K562 (cell line): Measurements from ENCODE around the gene PRKRIP1. TPM values are rescaled to one million over a fixed set of nuclear protein-coding genes. Genes with fewer than 3 reads are reported as not detected.
A peak's percentile ranks its signal among the peaks of the same experiment; 100 is the strongest.

Experiments used
- ATAC-seq: fragments of 200-7000 bp; cut with Tn5 transposase; 3 replicates; pipeline ENCODE4 v1.9.1; 2020; ENCODE audit warnings: moderate library complexity
- BruUV-seq: library from RNA; stranded (reverse); fragments of 400-500 nt; replicated peaks from 2 replicates; lab custom pipeline; 2021; lab: Mats Ljungman, UMichigan
- CTCF ChIA-PET: fragments of 300-600 bp; formaldehyde crosslinking; extraction: SDS; loops from one replicate; lab custom pipeline; 2021; ENCODE audit warnings: low intra/inter-chr PET ratio; lab: Yijun Ruan, JAX
- POLR2A ChIA-PET: fragments of 300-600, 350-650 bp; sonication (Branson Sonifier 250); formaldehyde crosslinking; extraction: SDS; loops from one replicate; lab custom pipeline; 2021; ENCODE audit warnings: antibody characterized with exemption, inconsistent platforms; lab: Yijun Ruan, JAX
- DNase-seq, 4 experiments: peaks; one replicate each; pipeline versions ENCODE4 v3.0.0 to v3.0.0-alpha.2; 2011 to 2018; ENCODE audit warnings: low spot score in 3 of 4, mixed read lengths in 3 of 4; ENCODE audit errors: extremely low read depth in 1 of 4
- FAIRE-seq: peaks from 2 replicates; lab custom pipeline; 2011; peaks lifted over from hg19 to GRCh38; lab: Jason Lieb, UNC
- H2AFZ ChIP-seq: 2 replicates; pipeline ENCODE4 v1.6.0; 2011; ENCODE audit warnings: low read depth, low read length, control low read depth, inconsistent platforms
- H3K27ac ChIP-seq: fragments of 200-600 bp; 3 replicates; pipeline ENCODE4 v1.8.0; 2011; ENCODE audit warnings: low read depth, mild to moderate bottlenecking, control low read depth, inconsistent platforms, low read length, moderate library complexity, mixed read lengths; ENCODE audit errors: extremely low read depth
- H3K27me3 ChIP-seq, 2 experiments: fragments of 300-600 bp in 1 of 2; 2 replicates in 1 of 2; 3 replicates in 1 of 2; pipeline versions ENCODE4 v1.6.0 to v1.8.0; 2011; ENCODE audit warnings: inconsistent platforms in 2 of 2, low read length in 2 of 2, mild to moderate bottlenecking in 1 of 2, mixed read lengths in 1 of 2, moderate library complexity in 1 of 2; ENCODE audit not compliant: control insufficient read depth in 2 of 2, insufficient read depth in 2 of 2
- H3K36me3 ChIP-seq: fragments of 300-600 bp; 3 replicates; pipeline ENCODE4 v1.8.0; 2011; ENCODE audit warnings: mild to moderate bottlenecking, low read length, inconsistent platforms; ENCODE audit not compliant: control insufficient read depth, insufficient read depth
- H3K4me1 ChIP-seq, 2 experiments: fragments of 200-600 bp in 1 of 2; replicated peaks in 1 of 2; 2 replicates in 1 of 2; 3 replicates in 1 of 2; pipeline versions ENCODE4 v1.5.1 to v1.8.0; 2011; ENCODE audit warnings: inconsistent platforms in 2 of 2, low read length in 2 of 2, mild to moderate bottlenecking in 1 of 2, mixed read lengths in 1 of 2, moderate library complexity in 1 of 2; ENCODE audit not compliant: control insufficient read depth in 2 of 2, insufficient read depth in 2 of 2
- H3K4me2 ChIP-seq: 2 replicates; pipeline ENCODE4 v1.6.1; 2011; ENCODE audit warnings: low read length, control low read depth, inconsistent platforms, mixed read lengths; ENCODE audit not compliant: insufficient read depth
- H3K4me3 ChIP-seq: fragments of 200-600 bp; sonication (generic), shearing (Covaris generic); 2 replicates; pipeline ENCODE4 v1.5.1; 2016; ENCODE audit warnings: control low read depth, inconsistent platforms
- H3K79me2 ChIP-seq: fragments of 200-600 bp; 3 replicates; pipeline ENCODE4 v1.8.0; 2011; ENCODE audit warnings: low read length, inconsistent platforms; ENCODE audit not compliant: control insufficient read depth, insufficient read depth
- H3K9ac ChIP-seq, 2 experiments: 2 replicates each; pipeline versions ENCODE4 v1.6.0 to v1.6.1; 2011; ENCODE audit warnings: low read depth in 2 of 2, low read length in 2 of 2, control low read depth in 1 of 2, inconsistent platforms in 1 of 2, mild to moderate bottlenecking in 1 of 2, mixed read lengths in 1 of 2; ENCODE audit not compliant: insufficient read depth in 1 of 2
- H3K9me1 ChIP-seq: one replicate; pipeline ENCODE4 v1.6.0; 2011; ENCODE audit warnings: inconsistent platforms, mild to moderate bottlenecking, low read length, moderate library complexity; ENCODE audit not compliant: control insufficient read depth, insufficient read depth
- H3K9me3 ChIP-seq: replicated peaks from 2 replicates; pipeline ENCODE4 v1.5.1; 2011; ENCODE audit warnings: low read depth, low read length, inconsistent platforms; ENCODE audit not compliant: control insufficient read depth, insufficient read depth
- H4K20me1 ChIP-seq: replicated peaks from 2 replicates; pipeline ENCODE4 v1.6.1; 2011; ENCODE audit warnings: low read length, inconsistent platforms, mixed read lengths; ENCODE audit not compliant: control insufficient read depth, insufficient read depth
- CAMTA2 ChIP-seq: fragments of 250-450 bp; sonication (Bioruptor Pico); conservative IDR thresholded peaks from 2 replicates; pipeline ENCODE4 v1.5.1; 2022
- CBFB ChIP-seq: sonication (generic); formaldehyde crosslinking; IDR thresholded peaks from 2 replicates; pipeline ENCODE4 v1.4.0; 2020; ENCODE audit warnings: mild to moderate bottlenecking, missing genetic modification reagents
- CHD4 ChIP-seq: fragments of 200-600 bp; sonication (generic); IDR thresholded peaks from 3 replicates; pipeline ENCODE4 v1.6.1; 2012; ENCODE audit warnings: low read depth, mild to moderate bottlenecking, mixed read lengths, low read length, inconsistent platforms; ENCODE audit not compliant: insufficient read depth, insufficient replicate concordance, poor library complexity, severe bottlenecking
- CTBP1 ChIP-seq: fragments of 450-650 bp; IDR thresholded peaks from 2 replicates; pipeline ENCODE4 v1.6.1; 2016; ENCODE audit warnings: borderline replicate concordance
- ELF4 ChIP-seq: fragments of 450-650 bp; formaldehyde crosslinking; IDR thresholded peaks from 2 replicates; pipeline ENCODE4 v1.4.0; 2022; ENCODE audit warnings: missing genetic modification characterization
- HSF4 ChIP-seq: fragments of 250-450 bp; sonication (Bioruptor Pico); IDR thresholded peaks from 2 replicates; pipeline ENCODE4 v2.1.2; 2022; ENCODE audit warnings: mild to moderate bottlenecking, moderate library complexity, borderline replicate concordance
- ILK ChIP-seq: fragments of 450-650 bp; IDR thresholded peaks from 2 replicates; pipeline ENCODE4 v1.6.1; 2016; ENCODE audit warnings: missing genetic modification characterization, low read depth, mild to moderate bottlenecking, missing compliant biosample characterization, moderate library complexity, borderline replicate concordance
- L3MBTL2 ChIP-seq: fragments of 450-650 bp; IDR thresholded peaks from 2 replicates; pipeline ENCODE4 v1.6.1; 2016; ENCODE audit warnings: mild to moderate bottlenecking, moderate library complexity
- MIER1 ChIP-seq: fragments of 450-650 bp; IDR thresholded peaks from 2 replicates; pipeline ENCODE4 v1.6.1; 2016; ENCODE audit warnings: antibody characterized with exemption, mild to moderate bottlenecking, low read depth
- PHF21A ChIP-seq: fragments of 450-650 bp; IDR thresholded peaks from 2 replicates; pipeline ENCODE4 v1.6.1; 2017; ENCODE audit warnings: low read depth, borderline replicate concordance
- SMARCB1 ChIP-seq: IDR thresholded peaks from 2 replicates; pipeline ENCODE4 v1.6.1; 2011; ENCODE audit warnings: improper control_type of control experiment, low read depth; ENCODE audit not compliant: insufficient read length
- TCF3 ChIP-seq: sonication (generic); formaldehyde crosslinking; IDR thresholded peaks from 2 replicates; pipeline ENCODE4 v1.4.0; 2020; ENCODE audit warnings: mild to moderate bottlenecking, missing genetic modification reagents
- TRIM28 ChIP-seq: fragments of 450-650 bp; IDR thresholded peaks from 2 replicates; pipeline ENCODE4 v1.6.1; 2017
- ZNF354B ChIP-seq: fragments of 250-450 bp; sonication (Bioruptor Pico); IDR thresholded peaks from 2 replicates; pipeline ENCODE4 v1.4.0; 2020
- WGBS: fragments of 100-300 bp; shearing (Covaris generic); methylation state at CpG from one replicate; pipeline ENCODE4 v1.1.6; 2016; ENCODE audit warnings: low coverage, mixed read lengths; ENCODE audit not compliant: insufficient coverage; ENCODE audit errors: missing lambda C conversion rate; 5-methylcytosine and 5-hydroxymethylcytosine counted together
- in situ Hi-C: fragments of 300-500 bp; cut with MboI; formaldehyde crosslinking; loops from 4 replicates; pipeline ENCODE4 v1.15.0; 2018; ENCODE audit warnings: inconsistent platforms, mixed read lengths
- intact Hi-C: fragments of 100-400 bp; cut with micrococcal nuclease; formaldehyde crosslinking; loops from 2 replicates; pipeline ENCODE4 v1.14.2; 2022
- polyA plus RNA-seq, 8 experiments: library from polyadenylated mRNA; depleted of rRNA in 4 of 8; stranded (reverse) in 5 of 8; unstranded in 3 of 8; fragments of >200 nt; fragmentation: Nextera tagmentation in 2 of 8; fragmentation: Illumina TruSeq in 1 of 8; extraction: Ambion mirVana in 2 of 8; extraction: Trizol in 1 of 8; gene quantifications; 2 replicates each; pipeline versions ENCODE4 v1.2.1 to v1.2.3, GENCODE V29; 2011 to 2014; ENCODE audit warnings: inconsistent platforms in 1 of 8, missing spikeins in 1 of 8
- total RNA-seq, 7 experiments: library from RNA; depleted of rRNA in 6 of 7; stranded (reverse); fragments of >200 nt in 6 of 7; fragmentation: Illumina TruSeq in 2 of 7; extraction: Trizol in 2 of 7; gene quantifications; 2 replicates each; pipeline versions ENCODE4 v1.2.1 to v1.2.3, GENCODE V29; 2011 to 2021; ENCODE audit warnings: low replicate concordance in 1 of 7
- TF ChIP-seq, protein P1 (sequence below): sonication (generic); formaldehyde crosslinking; IDR thresholded peaks from 2 replicates; pipeline ENCODE4 v1.8.0; 2022; ENCODE audit warnings: mild to moderate bottlenecking, missing genetic modification reagents
- TF ChIP-seq, protein P2 (sequence below), 2 experiments: fragments of 450-650 bp; IDR thresholded peaks; 2 replicates each; pipeline ENCODE4 v1.6.1; 2016; ENCODE audit warnings: mild to moderate bottlenecking in 2 of 2, borderline replicate concordance in 1 of 2, low read depth in 1 of 2, moderate library complexity in 1 of 2

PRKRIP1 gene
- total and polyA plus RNA-seq, 9 of the 15 experiments (the other 6 are each of a cell fraction or from before 2014, with no cell fraction given), result 14.9 to 52.1 (median 19.8) TPM

DNA sequence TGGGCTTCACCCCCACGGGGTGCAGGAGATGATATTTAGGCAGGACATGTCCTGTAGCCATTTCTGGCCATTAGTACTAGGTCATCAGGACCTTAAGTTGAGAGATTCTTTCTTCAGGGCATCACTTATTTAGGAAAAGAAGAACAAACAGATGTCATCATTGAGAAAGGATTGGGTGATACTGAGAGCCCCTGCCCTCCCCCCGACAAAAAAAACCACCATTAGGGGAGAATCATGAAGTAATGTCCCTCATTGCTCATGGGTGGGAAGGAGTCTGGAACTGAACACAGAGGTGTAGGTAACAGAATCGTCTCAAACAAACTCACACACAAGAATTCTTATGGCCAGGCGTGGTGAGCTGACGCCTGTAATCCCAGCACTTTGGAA is 30.8 kb downstream of the PRKRIP1 start:
- Histone ChIP-seq H3K79me2 (no peaks in the 10 kb centered on the region), H3K27me3 (no peaks in the 10 kb centered on the region), H3K9me3 (no peaks in the 10 kb centered on the region), H3K27ac (no peak overlapping the region), H3K4me1 (peaks cover 10 to 43% of the 10 kb centered on the region in 2 experiments), H3K9ac (peak overlapping the region in 1 of 2 experiments; percentile 31; a peak in 1 of 4 replicates), H3K36me3 (peaks cover 51% of the 10 kb centered on the region), H3K4me3 (no peak overlapping the region), H4K20me1 (no peaks in the 10 kb centered on the region), H2AFZ (no peak overlapping the region), H3K4me2 (no peak overlapping the region), H3K9me1 (peaks cover 3% of the 10 kb centered on the region)
- no TSS peak for BruUV-seq
- no peak for TF ChIP-seq MIER1
- no peak for TF ChIP-seq CAMTA2 (CRISPR knock-in tag)
- TF ChIP-seq L3MBTL2, result no peak
- TF ChIP-seq ELF4, result no peak
- TF ChIP-seq, protein P1, sequence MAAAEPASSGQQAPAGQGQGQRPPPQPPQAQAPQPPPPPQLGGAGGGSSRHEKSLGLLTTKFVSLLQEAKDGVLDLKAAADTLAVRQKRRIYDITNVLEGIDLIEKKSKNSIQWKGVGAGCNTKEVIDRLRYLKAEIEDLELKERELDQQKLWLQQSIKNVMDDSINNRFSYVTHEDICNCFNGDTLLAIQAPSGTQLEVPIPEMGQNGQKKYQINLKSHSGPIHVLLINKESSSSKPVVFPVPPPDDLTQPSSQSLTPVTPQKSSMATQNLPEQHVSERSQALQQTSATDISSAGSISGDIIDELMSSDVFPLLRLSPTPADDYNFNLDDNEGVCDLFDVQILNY (CRISPR knock-in tag), result no peak
- no peak for TF ChIP-seq ILK (tag)
- TF ChIP-seq ZNF354B (CRISPR knock-in tag), result no peak
- no peak for TF ChIP-seq PHF21A
- TF ChIP-seq CHD4, result no peak
- TF ChIP-seq CTBP1, result no peak
- no peak for TF ChIP-seq CBFB
- no peak for TF ChIP-seq TCF3
- TF ChIP-seq TRIM28, result no peak
- no peak for TF ChIP-seq HSF4 (CRISPR knock-in tag)
- TF ChIP-seq SMARCB1, result no peak
- TF ChIP-seq, protein P2, sequence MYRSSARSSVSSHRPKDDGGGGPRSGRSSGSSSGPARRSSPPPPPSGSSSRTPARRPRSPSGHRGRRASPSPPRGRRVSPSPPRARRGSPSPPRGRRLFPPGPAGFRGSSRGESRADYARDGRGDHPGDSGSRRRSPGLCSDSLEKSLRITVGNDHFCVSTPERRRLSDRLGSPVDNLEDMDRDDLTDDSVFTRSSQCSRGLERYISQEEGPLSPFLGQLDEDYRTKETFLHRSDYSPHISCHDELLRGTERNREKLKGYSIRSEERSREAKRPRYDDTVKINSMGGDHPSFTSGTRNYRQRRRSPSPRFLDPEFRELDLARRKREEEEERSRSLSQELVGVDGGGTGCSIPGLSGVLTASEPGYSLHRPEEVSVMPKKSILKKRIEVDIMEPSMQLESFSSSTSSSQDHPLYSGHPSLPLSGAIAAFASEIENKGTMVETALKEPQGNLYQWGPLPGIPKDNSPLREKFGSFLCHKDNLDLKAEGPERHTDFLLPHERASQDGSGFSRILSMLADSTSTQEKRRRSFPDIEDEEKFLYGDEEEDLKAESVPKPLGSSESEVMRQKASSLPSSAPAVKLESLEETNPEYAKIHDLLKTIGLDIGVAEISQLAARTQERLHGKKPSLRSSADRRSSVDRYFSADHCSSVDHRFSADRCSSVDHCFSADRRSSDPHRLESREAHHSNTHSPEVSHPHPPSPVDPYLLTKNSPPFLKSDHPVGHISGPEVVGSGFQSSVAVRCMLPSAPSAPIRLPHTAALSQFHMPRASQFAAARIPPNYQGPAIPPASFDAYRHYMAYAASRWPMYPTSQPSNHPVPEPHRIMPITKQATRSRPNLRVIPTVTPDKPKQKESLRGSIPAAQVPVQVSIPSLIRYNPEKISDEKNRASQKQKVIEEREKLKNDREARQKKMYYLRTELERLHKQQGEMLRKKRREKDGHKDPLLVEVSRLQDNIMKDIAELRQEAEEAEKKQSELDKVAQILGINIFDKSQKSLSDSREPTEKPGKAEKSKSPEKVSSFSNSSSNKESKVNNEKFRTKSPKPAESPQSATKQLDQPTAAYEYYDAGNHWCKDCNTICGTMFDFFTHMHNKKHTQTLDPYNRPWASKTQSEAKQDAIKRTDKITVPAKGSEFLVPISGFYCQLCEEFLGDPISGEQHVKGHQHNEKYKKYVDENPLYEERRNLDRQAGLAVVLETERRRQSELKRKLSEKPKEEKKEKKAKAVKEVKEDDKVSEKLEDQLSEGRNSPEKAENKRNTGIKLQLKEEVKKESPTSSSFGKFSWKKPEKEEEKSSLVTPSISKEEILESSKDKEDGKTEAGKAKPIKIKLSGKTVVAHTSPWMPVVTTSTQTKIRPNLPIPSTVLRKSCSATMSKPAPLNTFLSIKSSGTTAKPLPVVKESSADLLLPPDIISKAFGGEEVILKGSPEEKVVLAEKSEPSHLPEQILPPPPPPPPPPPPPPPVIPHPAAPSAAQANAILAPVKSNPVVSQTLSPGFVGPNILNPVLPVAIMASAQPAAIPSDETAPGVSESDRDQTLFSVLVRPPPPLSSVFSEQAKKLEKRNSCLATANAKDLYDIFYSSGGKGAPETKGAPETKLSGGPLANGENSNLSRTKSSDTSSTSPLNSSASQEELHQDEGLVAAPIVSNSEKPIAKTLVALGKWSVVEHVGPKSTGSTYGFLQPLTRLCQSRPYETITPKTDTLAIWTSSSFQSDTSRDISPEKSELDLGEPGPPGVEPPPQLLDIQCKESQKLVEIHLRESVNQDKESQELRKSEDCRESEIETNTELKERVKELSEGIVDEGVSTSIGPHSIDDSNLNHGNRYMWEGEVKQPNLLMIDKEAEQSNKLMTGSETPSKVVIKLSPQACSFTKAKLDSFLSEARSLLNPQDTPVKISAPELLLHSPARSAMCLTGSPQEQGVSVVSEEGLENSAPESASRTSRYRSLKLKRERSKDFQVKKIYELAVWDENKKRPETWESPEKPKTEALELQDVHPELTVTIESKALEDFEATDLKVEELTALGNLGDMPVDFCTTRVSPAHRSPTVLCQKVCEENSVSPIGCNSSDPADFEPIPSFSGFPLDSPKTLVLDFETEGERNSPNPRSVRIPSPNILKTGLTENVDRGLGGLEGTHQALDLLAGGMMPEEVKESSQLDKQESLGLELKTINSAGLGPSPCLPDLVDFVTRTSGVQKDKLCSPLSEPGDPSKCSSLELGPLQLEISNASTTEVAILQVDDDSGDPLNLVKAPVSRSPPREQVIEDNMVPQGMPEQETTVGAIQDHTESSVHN (IDR thresholded peaks at IDR 0.05; ENCODE audit: borderline replicate concordance in 1 of 2, low read depth in 1 of 2), result no peak
- intact Hi-C loops (no loop called here), in situ Hi-C loops (no loop called here)
- no peak for FAIRE-seq
- 84% methylated on average over 5 of the region's 5 CpGs for WGBS
- no peak for DNase-seq
- POLR2A ChIA-PET, result interaction anchor here (0.9 to 1.6 kb wide), 2 partner anchors 10 to 11 kb away, joined by 3 to 4 read pairs; no protein-coding TSS in a partner anchor
- no peak for ATAC-seq
- CTCF ChIA-PET, result no interaction called here
